NCI-H2196 treated with DMSO at 0.1 percent for 48 hours (cell line): ENCODE data around the gene PRKX.
"Not testable (repeated sequence)": the region's sequence is repeated elsewhere in the genome, so short reads cannot be mapped to it uniquely, and the experiment has no call there.

ENCODE experiments used
- DNase-seq: peaks from one replicate; lab custom pipeline; 2025; ENCODE audit not compliant: unreplicated experiment; lab: John Stamatoyannopoulos, UW

PRKX gene

DNA sequence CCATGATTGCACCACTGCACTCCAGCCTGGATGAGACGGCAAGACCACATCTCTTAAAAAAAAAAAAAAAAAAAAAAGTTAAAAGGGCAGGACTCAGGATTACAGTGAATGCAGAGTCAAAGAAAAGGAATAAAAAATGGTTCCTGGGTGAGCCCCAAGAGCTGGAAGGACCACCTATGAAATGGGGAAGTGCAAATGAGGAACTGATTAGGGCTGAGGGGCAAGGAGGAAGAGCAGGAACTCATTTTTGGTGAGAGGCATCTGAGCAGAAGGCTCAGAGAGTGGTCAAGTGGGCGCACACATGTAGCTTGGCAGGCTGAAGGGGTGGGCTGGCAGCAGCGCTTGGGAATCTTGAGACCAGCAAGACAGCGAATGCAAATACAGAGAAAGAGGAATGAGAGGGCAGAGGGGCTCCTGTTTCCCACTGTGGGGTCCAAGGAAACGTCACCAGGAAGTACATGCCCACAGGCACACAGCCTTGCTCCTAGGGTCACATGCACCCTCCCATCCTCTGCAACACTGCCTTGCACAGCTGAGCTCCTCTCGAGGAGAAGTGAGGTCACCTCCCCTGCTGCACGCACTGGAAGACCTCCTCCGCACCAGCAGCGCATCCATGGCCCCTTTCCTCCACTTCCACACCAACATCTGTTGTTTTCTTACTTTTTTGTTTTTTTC is 49.7 kb downstream of the PRKX start:
- DNase-seq: not testable (repeated sequence)

- DNase-seq: no peak
These were observed 53.7 kb downstream of the PRKX start for GRCh38 chrX:3659761-3660160.

- no peak for DNase-seq
These were observed 58.3 kb downstream of the PRKX start for GRCh38 chrX:3655181-3655580.

- DNase-seq: no peak
These were observed 60.3 kb downstream of the PRKX start for GRCh38 chrX:3653111-3653510.

- DNase-seq: peak; percentile 0
These were observed 62.2 kb downstream of the PRKX start for GRCh38 chrX:3651277-3651676.

GRCh38 chrX:3648084-3648483 is 65.4 kb downstream of the PRKX start:
- DNase-seq: no peak

DNA sequence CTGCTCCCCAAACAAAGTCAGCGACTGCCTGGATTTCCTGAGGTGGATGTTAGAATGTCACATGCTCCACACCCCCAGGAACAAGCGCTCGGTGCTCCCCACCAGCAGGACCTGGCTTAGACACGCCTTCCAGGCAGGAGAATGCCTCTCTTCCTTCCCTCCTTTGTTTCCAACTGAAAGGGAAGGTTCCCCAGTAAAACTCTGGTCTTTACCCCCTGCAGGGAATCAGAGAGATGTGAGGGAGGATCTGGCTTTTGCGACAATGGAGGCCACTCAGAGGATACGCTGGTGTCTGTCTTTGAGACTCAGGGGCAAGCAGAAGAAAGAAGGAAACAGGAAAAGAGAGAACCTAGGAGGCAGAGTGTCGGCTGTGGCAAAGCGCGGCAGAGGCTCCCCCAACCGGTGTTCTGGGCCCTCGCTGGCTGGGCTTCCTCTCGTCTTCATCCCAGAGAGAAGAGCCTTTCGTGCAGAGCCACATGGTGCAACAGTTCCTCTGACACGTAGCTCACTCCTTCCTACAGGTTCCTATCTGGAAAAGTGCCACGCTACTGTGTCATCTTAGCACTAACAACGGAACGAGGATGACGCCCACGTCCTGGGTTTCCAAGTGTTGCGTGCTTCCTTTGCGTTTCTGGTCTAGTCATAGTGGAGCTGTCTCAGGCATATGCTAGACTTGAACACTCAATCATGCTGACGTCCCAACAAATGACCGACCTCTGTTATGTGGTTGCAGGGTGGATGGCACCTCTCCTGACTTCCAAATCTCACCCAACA is 73.4 kb downstream of the PRKX start:
- DNase-seq: not testable (repeated sequence)

- no peak for DNase-seq
These were observed 74.2 kb downstream of the PRKX start for GRCh38 chrX:3639236-3639635.

- no peak for DNase-seq
These were observed 75.1 kb downstream of the PRKX start for GRCh38 chrX:3638280-3638873.

- no peak for DNase-seq
These were observed 76.6 kb downstream of the PRKX start for GRCh38 chrX:3636803-3637202.

GRCh38 chrX:3631196-3631595 is 82.3 kb downstream of the PRKX start:
- no peak for DNase-seq

GRCh38 chrX:3627594-3627993 is 85.9 kb downstream of the PRKX start:
- no peak for DNase-seq

DNA sequence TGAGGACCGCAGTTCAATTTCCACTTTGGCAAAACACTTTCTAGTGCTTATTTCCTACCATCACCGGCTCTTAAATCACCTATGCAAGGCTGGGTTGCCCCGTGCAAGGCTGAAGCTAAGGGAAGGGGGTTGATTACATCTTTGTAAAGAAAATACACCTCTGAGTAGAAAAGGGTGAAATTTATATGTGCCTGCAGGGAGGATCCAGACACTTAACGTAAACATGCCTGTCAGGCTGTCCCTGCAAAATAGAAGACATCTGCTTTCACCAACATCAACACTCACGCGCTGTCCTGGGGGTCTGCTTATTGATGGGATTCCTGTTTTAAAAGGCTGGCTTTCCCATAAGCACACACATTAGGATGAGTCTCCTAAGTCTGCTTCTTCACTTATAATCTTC is 92.0 kb downstream of the PRKX start:
- DNase-seq: no peak

DNA sequence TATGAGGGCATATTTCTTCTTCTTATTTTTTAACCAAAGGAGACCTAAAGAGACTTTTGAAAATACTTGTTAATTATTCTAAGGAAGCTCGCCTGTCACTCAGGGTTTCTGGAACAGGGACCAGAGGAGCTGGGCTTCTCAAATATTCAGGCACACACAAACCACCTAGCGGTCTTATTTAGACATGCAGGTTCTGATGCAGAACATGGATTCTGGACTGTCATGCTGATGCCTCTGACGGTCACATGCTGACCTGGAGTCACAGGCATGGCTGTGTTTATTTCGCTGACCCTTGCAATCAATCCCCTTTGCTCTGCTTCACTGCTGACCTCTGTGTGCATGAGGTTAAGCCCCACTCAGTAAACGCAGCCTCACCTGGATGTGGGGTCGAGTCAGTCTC is 101.7 kb downstream of the PRKX start:
- DNase-seq: not testable (repeated sequence)

DNA sequence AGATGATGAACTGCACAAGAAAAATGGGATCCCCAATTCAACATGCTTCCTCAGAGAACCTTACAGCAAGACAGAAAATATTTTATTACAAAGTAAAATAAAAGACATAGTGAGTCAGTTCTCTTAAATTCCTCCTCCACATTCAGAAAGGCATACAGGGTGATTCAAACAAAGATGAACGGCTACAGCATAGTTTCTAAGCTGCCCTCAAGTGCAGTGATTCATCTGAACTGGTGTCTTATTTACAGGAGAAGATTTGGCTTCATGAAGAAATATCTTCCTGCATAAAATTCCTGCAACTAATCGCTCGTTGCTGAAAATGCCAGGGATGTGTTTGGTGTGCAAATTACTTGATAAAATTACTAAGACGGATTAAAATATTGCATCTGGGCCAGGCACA is 103.6 kb downstream of the PRKX start:
- DNase-seq: no peak

GRCh38 chrX:3603026-3603661 is 110.3 kb downstream of the PRKX start:
- DNase-seq: no peak

DNA sequence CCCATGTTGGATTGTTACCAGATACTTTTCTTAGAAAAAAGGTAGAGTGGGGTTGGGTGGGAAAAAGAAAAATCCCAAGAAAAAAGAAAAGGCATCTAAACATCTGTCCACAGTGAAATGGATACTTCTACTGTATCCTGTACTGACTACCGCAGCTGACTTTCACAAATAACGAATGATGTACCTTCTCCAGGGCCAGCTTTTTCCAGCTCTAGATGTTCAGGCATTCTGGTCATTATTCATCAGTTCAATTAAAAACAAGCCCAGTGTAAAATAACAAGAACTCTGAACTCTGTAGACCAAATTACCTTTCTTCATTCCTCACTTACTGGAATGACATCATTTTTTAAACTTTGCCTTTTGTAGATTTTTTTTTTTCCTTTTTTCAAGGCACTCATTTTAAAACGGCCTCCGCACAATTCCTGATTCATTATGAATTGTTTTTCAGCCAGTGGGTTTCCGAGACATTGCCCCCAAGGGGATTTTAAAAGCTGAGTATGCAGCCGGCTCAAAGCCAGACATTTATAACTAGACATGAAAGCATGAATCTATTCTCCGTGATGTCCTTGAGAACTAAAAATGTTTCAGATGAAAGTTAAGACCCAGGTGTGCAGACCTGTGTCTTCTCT is 113.5 kb downstream of the PRKX start:
- DNase-seq: no peak

DNA sequence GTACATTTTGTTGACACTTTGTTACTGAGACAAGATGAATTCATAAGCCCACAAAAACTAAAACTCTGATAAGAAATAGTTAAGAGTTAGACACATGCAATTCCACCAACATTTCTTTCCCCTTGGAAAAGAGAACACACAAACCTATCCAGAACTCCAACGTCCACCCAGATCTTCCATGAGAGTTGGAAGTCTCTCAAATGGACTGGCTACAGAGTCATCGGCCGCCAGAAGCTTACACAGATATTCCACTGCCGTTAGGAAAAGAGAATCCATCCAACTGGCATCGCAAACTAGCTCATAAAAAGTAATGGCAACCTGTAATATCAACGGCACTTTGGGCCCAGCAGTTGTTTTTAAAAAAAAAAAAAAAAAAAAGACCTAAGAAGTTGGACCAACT is 114.7 kb downstream of the PRKX start:
- no peak for DNase-seq

DNA sequence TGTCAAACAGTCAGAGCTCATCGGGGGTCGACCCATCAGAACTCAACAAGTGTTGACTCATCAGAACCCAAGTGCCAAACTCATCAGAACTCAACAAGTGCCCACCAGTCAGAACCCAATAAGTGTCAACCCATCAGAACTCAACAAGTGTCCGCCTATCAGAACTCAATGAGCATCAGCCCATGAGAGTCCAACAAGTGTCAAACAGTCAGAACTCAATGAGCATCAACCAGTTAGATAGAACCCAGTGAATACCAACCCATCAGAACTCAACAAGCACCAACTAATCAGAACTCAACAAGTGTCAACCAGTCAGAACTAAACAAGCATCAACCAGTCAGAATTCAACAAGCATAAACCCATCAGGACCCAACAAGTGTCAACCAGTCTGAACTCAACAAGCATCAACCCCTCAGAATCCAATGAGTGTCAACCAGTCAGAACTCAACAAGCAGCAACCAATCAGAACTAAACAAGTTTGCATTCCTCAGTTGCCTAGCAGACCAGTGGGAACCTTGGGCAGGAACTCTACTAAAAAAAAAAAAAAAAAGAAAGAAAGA is 115.3 kb downstream of the PRKX start:
- DNase-seq: no peak

DNA sequence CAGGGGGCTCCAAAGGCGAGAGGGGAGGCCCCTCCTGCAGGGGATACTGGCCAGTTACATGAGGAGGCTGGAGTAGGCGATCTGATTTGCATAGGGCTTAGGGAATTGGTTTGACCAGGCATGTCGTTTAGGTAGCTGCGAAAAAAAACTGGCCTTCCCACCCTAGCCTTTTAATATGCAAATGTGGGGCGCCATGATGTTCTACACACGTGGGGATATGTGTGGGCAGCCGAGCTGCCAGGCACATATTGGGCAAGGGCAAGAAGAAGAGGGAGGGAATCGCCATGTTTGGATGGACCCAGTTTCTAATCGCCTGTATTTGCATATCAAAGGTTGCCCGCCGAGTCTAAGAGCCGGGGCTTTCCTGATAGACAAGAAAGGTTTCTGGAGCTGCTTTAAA is 121.3 kb downstream of the PRKX start:
- no peak for DNase-seq

- no peak for DNase-seq
These were observed 124.0 kb downstream of the PRKX start for GRCh38 chrX:3589474-3589873.
